Tracheal epithelial cell (primary cell): ENCODE results near the gene EMILIN2. TPM values are rescaled to one million over a fixed set of nuclear protein-coding genes. Genes with fewer than 3 reads are reported as not detected.

ENCODE experiments used
- total RNA-seq: library from RNA; depleted of rRNA; stranded (reverse); fragments of >200 nt; gene quantifications from 2 replicates; pipeline ENCODE4 v1.2.1, GENCODE V29; 2014

EMILIN2 gene
- total RNA-seq: 1.3 and 4.3 TPM in 2 replicates

GRCh38 chr18:2846636-2847316 is at the start of gene EMILIN2:
Gene EMILIN2, plus strand, starts transcription at chr18:2847006. Its CDS starts 183 bp downstream, at chr18:2847189.

Other genes with a start within 250 kb of the EMILIN2 start
- gene SMCHD1, start 191.3 kb upstream of the EMILIN2 start, total RNA-seq: 36.1 and 37.9 TPM in 2 replicates
- 5.1 and 11.3 TPM in 2 replicates for gene LPIN2, start 166.1 kb downstream of the EMILIN2 start, total RNA-seq